BE2C (cell line): ENCODE results near the gene RNF181.
"Not testable (repeated sequence)": the region's sequence is repeated elsewhere in the genome, so short reads cannot be mapped to it uniquely, and the experiment has no call there.

Experiments
- DNase-seq: peaks from one replicate; pipeline ENCODE4 v3.0.0-alpha.2; 2020
- H3K27me3 ChIP-seq: fragments of 250-450 bp; sonication (Bioruptor Pico); 2 replicates; pipeline ENCODE4 v1.5.1; 2020; ENCODE audit warnings: mild to moderate bottlenecking
- H3K36me3 ChIP-seq: fragments of 250-450 bp; sonication (Bioruptor Pico); 2 replicates; pipeline ENCODE4 v1.5.1; 2020; ENCODE audit warnings: mild to moderate bottlenecking
- H3K4me1 ChIP-seq: fragments of 250-450 bp; sonication (Bioruptor Pico); 2 replicates; pipeline ENCODE4 v1.5.1; 2020
- H3K4me3 ChIP-seq: 2 replicates; pipeline ENCODE4 v1.5.1; 2011; ENCODE audit warnings: low read depth, low read length
- H3K9me3 ChIP-seq: fragments of 250-450 bp; sonication (Bioruptor Pico); 2 replicates; pipeline ENCODE4 v1.5.1; 2020
- CTCF ChIP-seq: IDR thresholded peaks from 2 replicates; pipeline ENCODE4 v1.5.1; 2012; ENCODE audit warnings: mild to moderate bottlenecking, low read depth, low read length

Gene RNF181

GRCh38 chr2:85600951-85601770 lies 5.6 kb downstream of the RNF181 start:
- no peak for TF ChIP-seq CTCF
- Histone ChIP-seq H3K4me1 (no peaks in the 10 kb centered on the region), H3K9me3 (no peaks in the 10 kb centered on the region), H3K27me3 (no peaks in the 10 kb centered on the region), H3K4me3 (no peak overlapping the region), H3K36me3 (no peaks in the 10 kb centered on the region)
- DNase-seq, result no peak

GRCh38 chr2:85601771-85602475 lies 6.4 kb downstream of the RNF181 start:
- DNase-seq, result no peak
- Histone ChIP-seq H3K36me3 (no peaks in the 10 kb centered on the region), H3K27me3 (no peaks in the 10 kb centered on the region), H3K4me1 (no peaks in the 10 kb centered on the region), H3K9me3 (no peaks in the 10 kb centered on the region), H3K4me3 (peak overlapping the region; percentile 67)
- no peak for TF ChIP-seq CTCF

GRCh38 chr2:85602476-85603234 lies 7.1 kb downstream of the RNF181 start, which contains the start of gene TMEM150A:
Gene TMEM150A, minus strand, starts transcription at chr2:85602698. Its CDS starts 750 bp downstream, at chr2:85601948.
- DNase-seq, result peak; percentile 85
- no peaks in the 10 kb centered on the region for H3K36me3 ChIP-seq
- no peaks in the 10 kb centered on the region for H3K4me1 ChIP-seq
- H3K9me3 ChIP-seq, result no peaks in the 10 kb centered on the region
- TF ChIP-seq CTCF, result no peak
- H3K27me3 ChIP-seq, result no peaks in the 10 kb centered on the region
- H3K4me3 ChIP-seq, result peak within 1 kb of the TSS; percentile 67

GRCh38 chr2:85604133-85604444 lies 8.5 kb downstream of the RNF181 start:
- H3K9me3 ChIP-seq, H3K4me3 ChIP-seq, DNase-seq, H3K36me3 ChIP-seq, H3K4me1 ChIP-seq, H3K27me3 ChIP-seq: not testable (repeated sequence)

- no peaks in the 10 kb centered on the region for H3K27me3 ChIP-seq
- H3K4me1 ChIP-seq, result no peaks in the 10 kb centered on the region
- no peak for TF ChIP-seq CTCF
- H3K4me3 ChIP-seq, result no peak overlapping the region
- H3K36me3 ChIP-seq, result no peaks in the 10 kb centered on the region
- no peak for DNase-seq
- H3K9me3 ChIP-seq, result no peaks in the 10 kb centered on the region
Measured at GRCh38 chr2:85604568-85605339, 9.2 kb downstream of the RNF181 start.
